ENCODE measurements around the gene LARGE1.
"Not testable (repeated sequence)": the region's sequence is repeated elsewhere in the genome, so short reads cannot be mapped to it uniquely, and the experiment has no call there.

Gene LARGE1

DNA sequence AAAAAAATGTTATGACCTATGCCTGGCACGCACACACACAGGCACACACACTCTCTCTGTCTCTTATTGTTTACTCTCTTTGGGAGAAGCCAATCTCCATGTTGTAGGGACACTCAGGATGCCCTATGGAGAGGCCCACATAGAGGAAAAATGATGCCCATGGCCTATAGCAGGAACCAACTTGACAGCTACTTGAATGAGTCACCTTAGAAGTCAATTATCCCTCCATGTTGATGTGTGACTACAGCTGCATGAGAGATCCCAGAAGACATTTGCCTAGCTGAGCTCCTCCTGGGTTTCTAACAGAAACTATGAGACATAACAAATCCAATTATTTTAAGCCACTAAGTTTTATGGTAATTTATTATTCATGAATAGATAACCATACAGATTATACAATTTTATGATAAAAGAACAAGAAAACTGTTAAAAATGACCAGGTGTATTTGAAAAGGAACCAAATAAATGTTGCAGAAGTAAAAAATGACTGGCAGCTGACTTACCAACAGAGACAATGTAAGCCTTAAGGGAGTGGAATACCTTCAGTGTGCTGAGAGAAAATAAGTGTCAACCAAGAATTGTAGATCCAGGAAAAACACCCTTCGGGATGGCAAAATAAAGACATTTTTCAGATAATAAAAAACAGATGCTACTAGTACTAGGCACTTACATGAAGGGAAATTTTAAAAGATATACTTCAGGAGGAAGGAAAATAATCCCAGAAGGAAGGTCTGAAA lies 458.4 kb downstream of the LARGE1 start:
- DNase-seq = no peak

DNA sequence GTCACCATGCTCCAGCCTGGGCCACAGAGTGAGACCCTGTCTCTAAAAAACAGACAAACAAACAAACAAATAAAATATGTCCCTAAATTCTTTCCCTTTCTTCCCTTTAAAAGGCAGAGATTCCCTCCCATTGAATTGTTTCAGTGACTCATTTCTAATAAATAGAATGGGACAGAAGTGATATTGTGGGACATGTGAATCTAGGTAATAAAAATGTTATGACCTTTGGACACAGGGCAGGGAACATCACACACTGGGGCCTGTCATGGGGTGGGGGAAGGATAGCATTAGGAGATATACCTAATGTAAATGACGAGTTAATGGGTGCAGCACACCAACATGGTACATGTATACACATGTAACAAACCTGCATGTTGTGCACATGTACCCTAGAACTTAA lies 459.0 kb downstream of the LARGE1 start:
- DNase-seq = not testable (repeated sequence)

DNA sequence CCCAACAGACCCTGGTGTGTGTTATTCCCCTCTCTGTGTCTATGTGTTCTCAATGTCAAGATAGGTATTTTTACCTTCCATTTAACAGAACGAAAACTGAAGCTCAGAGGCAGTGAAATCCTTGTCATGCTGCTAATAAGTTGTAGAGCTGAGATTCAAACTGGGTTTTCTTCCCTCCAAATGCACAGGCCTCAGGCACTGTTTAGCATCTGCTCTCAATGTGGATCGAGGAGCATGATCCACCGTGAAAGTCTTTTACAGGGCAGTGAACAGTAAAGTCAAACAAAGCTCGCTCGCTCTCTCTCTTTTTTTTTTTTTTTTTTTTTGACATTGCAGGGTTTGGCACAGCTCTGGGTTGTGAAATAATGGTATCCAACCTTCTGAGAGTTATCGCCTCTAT lies 461.1 kb downstream of the LARGE1 start:
- no peak for DNase-seq

DNA sequence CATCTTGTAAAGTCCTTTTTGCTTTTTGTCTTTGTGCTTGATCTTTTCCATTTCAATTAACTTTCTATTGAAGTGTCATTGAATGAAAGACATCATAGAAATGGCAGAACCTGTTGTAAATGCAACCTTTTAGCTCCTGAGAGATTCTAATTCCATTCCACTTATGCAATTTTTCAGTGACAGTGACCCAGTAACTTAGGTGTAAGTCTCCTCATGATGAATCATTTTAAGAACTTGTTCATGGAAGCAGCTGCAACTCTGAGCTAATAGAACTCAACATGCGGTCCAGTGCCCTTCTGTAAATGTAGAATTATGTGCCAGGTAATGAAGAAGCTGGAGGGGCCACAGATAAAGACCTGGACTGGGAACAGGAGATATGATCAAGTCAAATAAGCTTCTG lies 463.8 kb downstream of the LARGE1 start:
- no peak for DNase-seq

DNA sequence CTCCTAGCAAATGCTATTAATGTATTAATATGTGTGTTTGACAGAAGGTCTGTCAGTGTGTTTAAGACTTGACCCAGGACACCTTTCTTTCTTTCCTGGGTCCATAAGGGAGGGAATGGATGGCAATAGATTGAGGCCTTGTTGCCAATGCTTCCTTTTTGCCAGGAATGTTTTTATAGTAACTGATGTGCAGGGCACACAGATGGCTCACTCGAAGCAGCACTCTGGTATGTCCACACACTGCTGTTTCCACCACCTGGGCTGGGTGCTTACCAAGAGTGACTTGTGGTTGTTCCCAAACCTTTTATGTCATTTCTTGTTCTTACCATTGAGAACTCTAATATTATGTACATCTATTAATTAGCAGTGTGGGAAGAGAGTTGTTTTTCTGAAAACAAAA lies 465.2 kb downstream of the LARGE1 start:
- DNase-seq = no peak

DNA sequence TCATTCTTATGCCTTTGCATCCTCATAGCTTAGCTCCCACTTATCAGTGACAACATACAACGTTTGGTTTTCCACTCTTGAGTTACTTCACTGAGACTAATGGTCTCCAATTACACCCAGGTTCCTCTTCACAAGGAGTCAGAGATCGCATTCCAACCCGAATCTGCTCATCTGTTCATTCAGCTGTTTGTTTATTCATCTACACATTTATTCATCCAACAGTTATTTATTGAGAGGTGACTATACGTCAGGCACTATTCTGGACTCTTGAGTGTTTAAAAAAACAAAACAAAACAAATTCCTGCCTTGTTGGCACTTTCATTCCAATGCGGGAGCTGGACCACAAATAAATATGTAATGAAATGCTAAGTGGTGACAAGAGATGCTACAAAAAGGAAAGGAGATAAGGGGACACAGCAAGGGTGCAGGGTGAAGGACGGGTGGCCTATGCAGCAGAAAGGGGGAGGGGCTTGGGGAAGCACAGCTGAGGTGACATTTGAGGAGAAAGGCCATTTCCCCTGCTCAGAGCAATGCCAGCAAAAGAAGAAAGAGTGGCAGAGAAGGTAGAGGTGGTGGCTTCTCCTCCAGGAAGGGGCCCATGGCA lies 468.3 kb downstream of the LARGE1 start:
- DNase-seq = no peak

DNA sequence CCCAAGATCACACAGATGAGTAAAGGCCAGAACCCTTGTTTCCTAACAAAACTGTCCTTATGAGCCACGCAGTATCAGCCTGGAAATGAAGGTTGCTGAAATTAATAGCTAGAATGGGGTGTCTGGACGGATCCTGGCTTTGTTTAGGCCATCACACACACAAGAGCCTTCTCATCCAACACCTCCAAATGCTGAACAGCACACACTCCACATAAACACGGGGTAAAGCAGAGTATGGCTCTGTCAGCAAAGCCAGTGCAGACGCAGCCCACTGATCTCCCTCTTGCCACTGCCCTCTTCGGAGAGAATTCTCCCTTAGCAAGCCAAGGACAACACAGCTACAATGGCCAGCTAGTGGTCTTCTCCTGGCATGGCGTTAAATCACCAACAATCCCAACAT lies 469.5 kb downstream of the LARGE1 start:
- DNase-seq = no peak

DNA sequence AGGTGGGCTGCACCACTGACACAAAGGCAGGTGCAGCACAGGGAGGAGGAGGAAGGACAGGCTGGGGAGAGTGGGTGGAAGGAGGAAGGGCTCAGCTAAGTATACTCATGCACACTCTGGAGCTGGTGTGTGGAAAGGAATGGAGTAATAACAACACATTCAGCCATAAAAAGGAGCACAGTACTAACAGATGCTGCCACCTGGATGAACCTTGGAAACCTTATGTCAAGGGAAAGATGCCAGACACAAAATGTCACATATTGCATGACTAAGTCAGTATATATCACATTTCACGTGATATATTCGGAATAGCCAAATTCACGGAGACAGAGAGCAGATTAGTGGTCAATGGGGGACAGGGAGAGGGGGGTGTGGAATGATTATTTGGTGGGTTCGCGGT lies 472.5 kb downstream of the LARGE1 start:
- no peak for DNase-seq

DNA sequence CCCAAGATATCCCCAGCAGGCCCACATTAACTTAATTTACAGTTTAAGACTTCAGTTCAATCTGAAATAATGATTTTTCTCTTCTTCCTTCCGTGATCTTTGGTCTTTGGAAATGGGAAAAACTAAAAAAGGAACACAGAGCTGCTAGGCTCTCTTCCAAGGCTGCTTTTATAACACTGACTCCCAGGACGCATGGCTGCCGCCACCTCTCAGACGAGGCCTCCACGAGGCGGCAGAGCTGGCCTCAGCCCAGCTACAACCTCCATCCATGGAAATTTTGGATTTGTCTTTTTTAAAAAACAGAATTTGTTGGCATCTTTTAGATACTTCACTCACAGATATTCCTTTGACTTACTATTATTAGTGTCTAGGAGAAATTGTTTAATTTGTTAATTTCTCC lies 476.6 kb downstream of the LARGE1 start:
- DNase-seq = no peak

DNA sequence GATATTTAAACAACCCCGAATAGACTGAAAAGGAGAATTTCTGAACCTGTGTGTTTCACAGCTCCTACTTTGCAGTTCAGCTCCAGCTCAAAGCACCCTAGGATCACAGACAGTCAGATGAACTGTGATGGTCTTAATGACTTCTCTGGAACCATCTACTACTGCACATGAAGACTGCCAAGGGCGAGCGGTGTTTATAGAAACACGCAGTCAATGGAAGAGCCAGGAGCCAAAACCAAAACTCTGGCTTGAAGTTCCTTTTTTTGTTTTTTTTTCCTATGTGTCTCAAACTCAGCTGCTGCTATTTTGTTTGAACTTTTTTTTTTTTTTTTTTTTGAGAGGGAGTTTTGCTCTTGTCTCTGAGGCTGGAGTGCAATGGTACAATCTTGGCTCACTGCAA lies 479.5 kb downstream of the LARGE1 start:
- DNase-seq = no peak

DNA sequence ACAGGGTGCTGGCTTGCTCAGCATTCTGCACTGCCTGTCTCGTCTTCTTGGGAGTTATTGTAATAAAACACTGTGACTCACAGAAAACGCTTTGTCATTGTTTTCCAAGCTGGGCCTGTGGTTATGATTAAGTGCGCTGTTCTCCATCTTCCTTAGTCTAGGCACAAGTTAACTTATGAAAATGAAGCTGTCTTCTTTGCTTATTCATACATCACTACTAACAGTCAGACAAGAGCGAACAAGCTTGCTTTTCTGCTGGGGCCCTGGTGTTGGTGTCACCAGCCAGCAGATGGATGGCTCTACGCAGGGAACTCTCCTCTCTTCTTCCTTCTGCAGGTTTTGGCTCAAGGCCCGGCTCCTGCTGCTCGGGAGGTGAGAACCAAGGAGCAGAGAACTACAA lies 482.0 kb downstream of the LARGE1 start:
- DNase-seq = no peak

DNA sequence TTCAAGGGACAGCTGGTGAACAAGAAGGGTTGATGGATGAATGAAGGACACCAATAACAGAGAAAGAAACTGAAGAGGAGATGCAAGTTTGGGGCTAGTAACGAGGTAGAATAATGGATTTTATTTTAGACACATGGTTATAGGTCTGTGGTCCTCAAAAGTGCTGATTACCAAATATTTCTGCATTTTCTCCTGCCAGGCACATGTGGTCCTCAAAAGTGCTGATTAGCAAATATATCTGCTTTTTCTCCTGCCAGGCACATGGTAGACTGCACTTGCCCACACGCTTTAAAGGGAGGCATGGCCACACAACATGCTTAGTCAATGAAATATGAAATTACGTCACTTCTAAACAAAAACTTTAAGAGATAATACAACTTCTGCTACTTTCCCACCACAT lies 489.0 kb downstream of the LARGE1 start:
- DNase-seq = no peak

DNA sequence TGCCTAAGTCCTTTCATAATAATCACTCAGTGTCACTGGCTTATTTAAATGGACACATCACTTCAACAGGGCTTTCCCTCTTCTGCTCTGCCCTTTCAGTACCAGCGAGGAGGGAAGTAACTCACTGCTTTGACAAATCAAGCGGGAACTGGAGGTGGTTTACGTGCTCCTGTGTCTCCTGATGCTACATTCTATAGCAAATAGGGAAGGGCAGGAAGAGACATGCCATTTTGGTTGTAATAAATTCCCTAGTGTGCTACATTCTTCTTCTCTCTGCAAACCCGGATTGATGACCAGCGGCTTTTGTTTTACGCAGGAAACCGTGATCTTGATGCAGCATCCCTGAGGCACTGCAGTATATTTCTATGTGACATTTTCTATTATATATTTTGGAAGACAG lies 491.0 kb downstream of the LARGE1 start:
- no peak for DNase-seq

DNA sequence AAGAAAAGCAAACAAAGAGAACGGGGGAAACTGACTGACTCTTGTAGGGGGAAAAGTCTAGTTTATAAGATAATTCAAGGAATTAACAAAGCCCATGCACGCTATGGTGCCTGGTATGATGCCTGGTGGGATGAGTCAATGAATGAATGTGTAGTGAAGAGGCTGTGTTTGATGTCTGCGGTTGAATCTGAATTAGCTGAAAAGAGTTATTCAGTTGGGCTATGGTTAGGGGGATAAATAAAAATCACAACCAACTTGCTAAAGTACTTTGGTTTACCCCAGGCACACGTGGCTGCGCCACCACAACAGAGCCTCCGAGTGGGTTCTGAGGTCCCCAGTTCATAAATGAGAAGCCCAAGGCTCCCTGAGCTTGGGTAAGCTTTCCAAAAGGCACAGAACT lies 492.8 kb downstream of the LARGE1 start:
- DNase-seq = no peak

DNA sequence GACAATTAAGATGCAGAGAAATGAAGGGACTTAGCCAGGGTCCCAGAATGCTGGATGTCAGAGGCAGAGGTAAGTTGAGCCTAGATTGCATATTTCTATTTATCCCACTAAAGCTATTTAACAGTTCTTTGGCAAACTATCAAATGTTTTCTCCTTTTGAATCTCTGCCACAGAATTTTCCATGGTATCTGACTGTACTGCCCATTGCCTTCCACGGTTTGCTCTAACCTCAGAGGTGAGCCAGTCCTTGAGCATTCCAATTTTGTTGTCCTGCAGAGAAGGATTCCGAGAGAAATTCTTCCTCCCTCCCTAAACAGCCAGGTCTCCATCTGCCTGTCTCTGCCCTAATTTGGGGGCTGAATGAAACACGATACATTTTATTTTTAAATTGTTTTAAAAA lies 493.8 kb downstream of the LARGE1 start:
- no peak for DNase-seq

DNA sequence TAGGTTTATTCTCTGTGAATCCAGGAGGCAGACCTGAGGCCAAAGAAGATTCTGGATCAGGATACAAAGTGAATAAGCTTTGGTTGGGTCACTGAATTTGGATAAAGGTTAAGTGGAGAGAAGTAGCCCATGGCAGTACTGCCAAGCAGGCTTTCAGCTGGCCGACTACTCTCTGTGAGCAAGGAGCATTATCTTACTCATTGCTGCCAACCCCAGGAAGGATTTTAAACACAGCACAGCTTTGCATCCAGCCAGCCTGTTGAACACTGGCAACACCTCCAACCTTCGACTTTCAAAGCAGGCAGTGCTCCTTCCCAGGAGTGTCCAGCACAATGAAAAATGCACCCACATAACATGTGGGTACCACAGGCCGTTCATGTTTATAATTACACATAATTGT lies 498.4 kb downstream of the LARGE1 start:
- DNase-seq = no peak

DNA sequence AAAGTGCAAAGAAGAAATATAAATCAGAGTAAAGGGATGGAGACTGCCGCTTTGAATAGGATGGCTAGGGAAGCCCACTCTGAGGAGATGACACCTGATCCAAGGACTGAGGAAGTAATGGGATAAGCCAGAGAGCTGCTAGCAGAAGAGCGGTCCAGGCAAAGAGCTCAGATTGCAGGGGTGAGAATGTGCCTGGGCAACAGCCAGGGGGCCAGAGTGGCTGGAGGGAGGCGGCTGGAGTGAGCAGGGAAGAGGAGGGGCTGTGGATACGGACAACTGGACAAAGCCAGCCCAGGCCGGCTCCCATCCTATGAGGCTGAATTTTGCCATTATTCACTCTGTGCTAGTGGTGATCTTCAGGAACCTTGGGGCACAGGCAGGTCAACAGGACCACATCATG lies 501.8 kb downstream of the LARGE1 start:
- DNase-seq = no peak

DNA sequence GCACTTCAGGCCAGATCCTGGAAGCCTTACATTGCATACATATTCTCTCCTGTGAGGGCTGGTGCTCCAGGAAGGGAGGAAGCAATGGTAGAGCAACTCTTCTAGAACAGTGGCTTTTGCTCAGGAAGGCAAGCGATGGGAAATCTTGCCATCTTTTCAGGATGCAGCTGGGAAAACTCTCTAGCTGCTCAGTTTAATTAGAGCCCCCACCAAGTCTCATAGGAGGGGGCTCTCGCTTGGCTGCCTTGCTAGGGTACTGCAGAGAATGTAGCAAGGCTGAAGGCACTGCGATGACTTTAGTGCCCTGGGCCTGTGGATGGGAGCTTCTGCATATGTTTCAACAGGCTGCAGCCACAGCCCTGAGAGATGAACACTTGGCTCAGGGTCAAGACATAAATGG lies 504.9 kb downstream of the LARGE1 start:
- DNase-seq = no peak

DNA sequence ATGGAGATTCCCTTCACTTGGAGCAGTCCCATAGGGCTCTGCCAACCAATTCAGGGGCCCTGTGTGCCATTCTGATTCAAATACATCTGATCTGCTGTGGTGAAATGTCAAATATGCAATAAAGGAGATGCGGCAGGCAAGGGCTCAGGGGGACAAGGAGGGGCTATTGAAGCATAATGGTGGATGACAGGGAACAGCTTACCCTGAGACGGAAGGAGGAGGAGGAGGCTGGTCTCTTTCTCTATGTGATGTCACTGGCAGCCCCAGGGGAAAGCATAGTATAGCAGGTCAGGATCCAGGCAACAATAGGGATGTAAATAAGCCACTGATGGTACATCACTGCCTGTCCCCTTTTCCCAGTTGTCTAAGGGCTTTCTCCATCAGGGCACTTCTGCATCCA lies 511.2 kb downstream of the LARGE1 start:
- no peak for DNase-seq

DNA sequence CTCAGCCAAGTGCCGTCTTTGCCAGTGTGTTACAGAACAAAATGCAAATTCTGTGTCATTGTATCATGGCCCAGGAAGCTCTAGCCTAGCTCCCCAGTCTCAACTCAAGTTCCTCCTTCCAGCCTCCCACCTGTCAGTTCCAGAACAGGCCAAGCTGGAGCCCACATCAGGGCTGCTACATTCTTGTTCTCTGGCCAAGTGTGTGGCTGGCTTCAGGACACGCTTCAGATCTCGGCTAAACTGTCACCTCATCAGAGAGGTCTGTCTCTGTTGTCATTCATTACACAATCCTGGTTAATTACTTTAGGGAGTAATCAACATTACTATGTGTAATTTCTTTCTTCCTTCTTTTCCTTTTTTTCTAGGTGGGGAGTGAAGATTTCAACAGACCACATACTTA lies 515.1 kb downstream of the LARGE1 start:
- DNase-seq = no peak

DNA sequence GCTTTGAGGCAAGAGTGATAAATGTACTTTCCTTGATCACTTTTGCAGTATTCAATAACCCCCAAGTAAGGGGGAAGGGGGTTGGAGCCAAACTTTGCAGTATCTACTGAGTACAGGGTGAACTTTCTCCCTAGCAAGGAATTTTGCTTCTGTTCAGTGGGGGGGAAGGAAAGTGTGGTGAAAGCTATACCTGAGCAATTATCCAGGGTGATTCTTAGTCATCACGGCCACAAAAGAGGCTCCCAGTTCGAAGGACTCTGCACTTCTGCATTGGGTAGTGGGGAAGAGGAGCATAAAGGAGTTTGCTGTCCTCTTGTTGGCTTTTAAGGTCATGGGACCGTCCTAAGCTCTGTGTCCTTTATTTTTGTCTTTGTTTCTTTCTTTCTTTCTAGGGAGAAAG lies 515.6 kb downstream of the LARGE1 start:
- DNase-seq = no peak

DNA sequence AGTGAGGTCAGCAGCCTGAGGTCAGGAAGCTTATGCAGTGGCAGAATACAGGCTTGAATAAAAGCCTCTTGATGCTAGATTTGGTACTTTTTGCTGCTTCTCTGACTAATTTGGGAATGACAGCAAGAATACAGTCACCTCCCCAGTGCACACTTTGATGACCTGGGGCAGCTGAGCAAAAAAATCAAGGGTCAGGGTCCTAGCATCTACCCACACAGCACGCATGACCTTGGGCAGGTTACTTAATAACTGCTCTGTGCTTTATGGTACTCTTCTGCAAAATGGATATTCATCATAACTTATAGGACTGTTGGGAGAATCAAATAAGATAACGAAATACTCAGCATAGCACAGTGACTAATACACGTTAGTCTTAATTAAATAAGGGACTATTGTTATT lies 518.0 kb downstream of the LARGE1 start:
- DNase-seq = no peak

DNA sequence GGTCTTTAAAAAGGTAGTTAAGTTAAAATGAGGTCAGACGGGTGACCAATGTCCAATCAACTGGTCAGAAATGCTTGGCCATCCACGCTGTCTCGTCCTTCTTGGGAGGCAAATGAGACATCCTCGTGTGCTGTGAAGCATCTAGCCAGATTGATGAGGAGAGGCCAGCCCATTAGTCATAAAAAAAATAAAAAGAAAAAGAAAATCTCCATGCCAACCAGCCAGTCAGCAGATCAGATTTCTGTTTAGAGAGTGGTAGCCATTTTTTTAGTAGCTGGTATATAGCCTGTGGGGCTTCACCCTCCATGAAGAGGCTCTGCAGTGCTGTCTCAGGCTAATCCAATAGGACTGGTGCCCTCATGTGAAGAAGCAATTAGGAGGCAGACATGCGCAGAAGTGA lies 519.0 kb downstream of the LARGE1 start:
- DNase-seq = no peak

DNA sequence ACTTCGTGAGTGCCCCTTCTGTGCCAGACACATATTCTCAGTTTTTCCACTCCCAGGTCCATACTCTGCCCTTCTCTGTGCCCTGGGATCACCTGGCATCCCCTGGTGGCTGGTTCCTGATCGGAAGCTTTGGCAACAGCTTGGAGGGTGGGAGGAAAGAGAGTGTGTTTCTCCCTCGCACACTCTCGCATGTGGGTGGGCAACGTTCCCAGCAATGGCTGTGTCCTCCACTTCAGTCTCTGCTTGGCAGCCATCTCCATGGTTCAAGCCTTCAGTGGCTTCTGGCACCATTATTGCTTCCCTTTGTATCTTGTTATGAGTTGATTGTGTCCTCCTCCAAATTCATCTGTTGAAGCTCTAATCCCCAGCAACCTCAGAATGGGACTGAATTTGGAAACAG lies 519.4 kb downstream of the LARGE1 start:
- DNase-seq = no peak

Data from activated CD4-positive, alpha-beta T cell treated with anti-CD3 and anti-CD28 coated beads, Interleukin-2, amount 50 U/mL, for 48 hours (primary cell).